ENCODE data around the gene HFM1. TPM values are rescaled to one million over a fixed set of nuclear protein-coding genes. Genes with fewer than 3 reads are reported as not detected.
"Not testable (repeated sequence)": the region's sequence is repeated elsewhere in the genome, so short reads cannot be mapped to it uniquely, and the experiment has no call there.

The HFM1 gene
- total and polyA plus RNA-seq, 12 donors = 0.17 to 7.8 (median 2.9) TPM

GRCh38 chr1:91308544-91308943 lies 96.1 kb downstream of the HFM1 start:
- DNase-seq = no peak
- no peak for ATAC-seq
- H3K4me3 ChIP-seq = no peak overlapping the region
- no peak overlapping the region for H3K27ac ChIP-seq
- intact Hi-C loops (cut with DNase I) = no loop called here
- no peaks in the 10 kb centered on the region for H3K36me3 ChIP-seq
- H3K9me3 ChIP-seq = peaks cover 0 to 34% (median 7%) of the 10 kb centered on the region in 11 donors
- no peaks in the 10 kb centered on the region for H3K4me1 ChIP-seq
- TF ChIP-seq, protein P1, sequence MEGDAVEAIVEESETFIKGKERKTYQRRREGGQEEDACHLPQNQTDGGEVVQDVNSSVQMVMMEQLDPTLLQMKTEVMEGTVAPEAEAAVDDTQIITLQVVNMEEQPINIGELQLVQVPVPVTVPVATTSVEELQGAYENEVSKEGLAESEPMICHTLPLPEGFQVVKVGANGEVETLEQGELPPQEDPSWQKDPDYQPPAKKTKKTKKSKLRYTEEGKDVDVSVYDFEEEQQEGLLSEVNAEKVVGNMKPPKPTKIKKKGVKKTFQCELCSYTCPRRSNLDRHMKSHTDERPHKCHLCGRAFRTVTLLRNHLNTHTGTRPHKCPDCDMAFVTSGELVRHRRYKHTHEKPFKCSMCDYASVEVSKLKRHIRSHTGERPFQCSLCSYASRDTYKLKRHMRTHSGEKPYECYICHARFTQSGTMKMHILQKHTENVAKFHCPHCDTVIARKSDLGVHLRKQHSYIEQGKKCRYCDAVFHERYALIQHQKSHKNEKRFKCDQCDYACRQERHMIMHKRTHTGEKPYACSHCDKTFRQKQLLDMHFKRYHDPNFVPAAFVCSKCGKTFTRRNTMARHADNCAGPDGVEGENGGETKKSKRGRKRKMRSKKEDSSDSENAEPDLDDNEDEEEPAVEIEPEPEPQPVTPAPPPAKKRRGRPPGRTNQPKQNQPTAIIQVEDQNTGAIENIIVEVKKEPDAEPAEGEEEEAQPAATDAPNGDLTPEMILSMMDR (IDR thresholded peaks at IDR 0.05) = no peak
- H3K27me3 ChIP-seq = no peaks in the 10 kb centered on the region

- H3K4me3 ChIP-seq = no peak overlapping the region
- DNase-seq (no peak), ATAC-seq (no peak)
- H3K27me3 ChIP-seq = no peaks in the 10 kb centered on the region
- intact Hi-C loops (cut with DNase I) = no loop called here
- peaks cover 0 to 41% (median 7%) of the 10 kb centered on the region in 11 donors for H3K9me3 ChIP-seq
- H3K4me1 ChIP-seq = no peaks in the 10 kb centered on the region
- 92 to 96% methylated on average over 1 of the region's 1 CpG for WGBS, 2 donors
- no peak overlapping the region for H3K27ac ChIP-seq
- TF ChIP-seq, protein P1 (IDR thresholded peaks at IDR 0.05) = no peak
- no peaks in the 10 kb centered on the region for H3K36me3 ChIP-seq
These were observed 96.7 kb downstream of the HFM1 start for GRCh38 chr1:91307784-91308409.

DNA sequence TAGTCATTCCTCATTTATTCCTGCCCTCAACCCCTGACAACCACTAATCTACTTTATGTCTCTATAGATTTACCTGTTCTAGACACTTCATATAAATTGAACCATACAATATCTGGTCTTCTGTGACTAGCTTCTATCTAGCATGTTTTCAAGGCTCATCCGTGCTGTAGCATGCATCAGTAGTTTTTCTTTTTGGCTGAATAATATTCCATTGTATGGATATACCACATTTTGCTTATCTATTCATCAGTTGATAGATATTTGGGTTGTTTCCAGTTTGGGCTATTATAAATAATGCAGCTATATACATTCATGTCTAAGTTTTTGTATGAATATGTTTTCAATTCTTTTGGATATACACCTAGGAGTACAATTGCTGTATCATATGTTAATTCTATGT lies 101.5 kb downstream of the HFM1 start:
- Histone ChIP-seq H3K4me1 (no peaks in the 10 kb centered on the region), H3K9me3 (peaks cover 0 to 23% (median 6%) of the 10 kb centered on the region in 11 donors), H3K4me3 (no peak overlapping the region), H3K27me3 (no peaks in the 10 kb centered on the region), H3K36me3 (no peaks in the 10 kb centered on the region), H3K27ac (no peak overlapping the region)
- intact Hi-C loops (cut with DNase I) = no loop called here
- TF ChIP-seq, protein P1 (IDR thresholded peaks at IDR 0.05) = no peak
- ATAC-seq (no peak), DNase-seq (no peak)
- 94 to 96% methylated on average over 1 of the region's 1 CpG for whole genome bisulfite sequencing, 2 donors

- not testable (repeated sequence) for H3K9me3 ChIP-seq, H3K4me1 ChIP-seq, H3K4me3 ChIP-seq, H3K27ac ChIP-seq, DNase-seq, ATAC-seq, H3K27me3 ChIP-seq, H3K36me3 ChIP-seq
- intact Hi-C loops (cut with DNase I) = loop anchor here in 4 of 10 donors (10.0 kb wide), 2 partner anchors 216 to 636 kb away; partner anchors contain the start of gene CDC7 (in 2 of the 4)
- WGBS, 2 donors = 94 to 95% methylated on average over 25 to 40 of the region's 47 CpGs
These were observed 115.6 kb downstream of the HFM1 start for GRCh38 chr1:91288843-91289553.

- not testable (repeated sequence) for ATAC-seq, H3K4me3 ChIP-seq, H3K9me3 ChIP-seq, H3K36me3 ChIP-seq, H3K27ac ChIP-seq, H3K27me3 ChIP-seq, DNase-seq, H3K4me1 ChIP-seq
- intact Hi-C loops (cut with DNase I) = loop anchor here in 4 of 10 donors (10.0 kb wide), 2 partner anchors 218 to 638 kb away; partner anchors contain the start of gene CDC7 (in 2 of the 4)
- WGBS, 2 donors = 60 to 75% methylated on average over 4 of the region's 13 CpGs
These were observed 117.7 kb downstream of the HFM1 start for GRCh38 chr1:91286962-91287317.

DNA sequence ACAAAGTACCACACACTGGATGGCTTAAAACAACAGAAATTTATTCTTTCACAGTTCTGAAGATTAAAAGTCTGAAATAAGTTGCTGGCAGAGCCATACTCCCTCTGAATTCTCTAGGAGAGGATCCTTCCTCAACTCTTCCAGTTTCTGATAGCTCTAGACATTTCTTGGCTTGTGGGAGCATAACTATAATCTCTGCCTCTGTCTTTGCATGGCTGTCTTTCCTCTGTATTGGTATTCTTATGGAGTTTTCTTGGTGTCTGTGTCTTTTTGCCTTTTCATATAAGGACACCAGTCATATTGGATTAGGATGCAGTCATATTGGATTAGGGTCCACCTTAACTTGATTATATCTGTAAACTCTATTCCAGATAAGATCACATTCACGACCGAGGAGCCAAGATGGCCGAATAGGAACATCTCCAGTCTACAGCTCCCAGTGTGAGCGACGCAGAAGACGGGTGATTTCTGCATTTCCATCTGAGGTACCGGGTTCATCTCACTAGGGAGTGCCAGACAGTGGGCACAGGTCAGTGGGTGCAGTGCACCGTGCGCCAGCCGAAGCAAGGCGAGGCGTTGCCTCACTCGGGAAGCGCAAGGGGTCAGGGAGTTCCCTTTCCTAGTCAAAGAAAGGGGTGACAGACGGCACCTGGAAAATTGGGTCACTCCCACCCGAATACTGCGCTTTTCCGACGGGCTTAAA lies 118.2 kb downstream of the HFM1 start:
- not testable (repeated sequence) for H3K27ac ChIP-seq, DNase-seq, H3K9me3 ChIP-seq, H3K4me1 ChIP-seq, ATAC-seq, H3K4me3 ChIP-seq, H3K36me3 ChIP-seq, H3K27me3 ChIP-seq
- intact Hi-C loops (cut with DNase I) = loop anchor here in 4 of 10 donors (10.0 kb wide), 2 partner anchors 218 to 638 kb away; partner anchors contain the start of gene CDC7 (in 2 of the 4)
- WGBS, 2 donors = 92 to 94% methylated on average over 14 to 15 of the region's 19 CpGs
